ENCODE data around the gene MED12L.
"Not testable (repeated sequence)": the region's sequence is repeated elsewhere in the genome, so short reads cannot be mapped to it uniquely, and the experiment has no call there.

MED12L gene, protein sequence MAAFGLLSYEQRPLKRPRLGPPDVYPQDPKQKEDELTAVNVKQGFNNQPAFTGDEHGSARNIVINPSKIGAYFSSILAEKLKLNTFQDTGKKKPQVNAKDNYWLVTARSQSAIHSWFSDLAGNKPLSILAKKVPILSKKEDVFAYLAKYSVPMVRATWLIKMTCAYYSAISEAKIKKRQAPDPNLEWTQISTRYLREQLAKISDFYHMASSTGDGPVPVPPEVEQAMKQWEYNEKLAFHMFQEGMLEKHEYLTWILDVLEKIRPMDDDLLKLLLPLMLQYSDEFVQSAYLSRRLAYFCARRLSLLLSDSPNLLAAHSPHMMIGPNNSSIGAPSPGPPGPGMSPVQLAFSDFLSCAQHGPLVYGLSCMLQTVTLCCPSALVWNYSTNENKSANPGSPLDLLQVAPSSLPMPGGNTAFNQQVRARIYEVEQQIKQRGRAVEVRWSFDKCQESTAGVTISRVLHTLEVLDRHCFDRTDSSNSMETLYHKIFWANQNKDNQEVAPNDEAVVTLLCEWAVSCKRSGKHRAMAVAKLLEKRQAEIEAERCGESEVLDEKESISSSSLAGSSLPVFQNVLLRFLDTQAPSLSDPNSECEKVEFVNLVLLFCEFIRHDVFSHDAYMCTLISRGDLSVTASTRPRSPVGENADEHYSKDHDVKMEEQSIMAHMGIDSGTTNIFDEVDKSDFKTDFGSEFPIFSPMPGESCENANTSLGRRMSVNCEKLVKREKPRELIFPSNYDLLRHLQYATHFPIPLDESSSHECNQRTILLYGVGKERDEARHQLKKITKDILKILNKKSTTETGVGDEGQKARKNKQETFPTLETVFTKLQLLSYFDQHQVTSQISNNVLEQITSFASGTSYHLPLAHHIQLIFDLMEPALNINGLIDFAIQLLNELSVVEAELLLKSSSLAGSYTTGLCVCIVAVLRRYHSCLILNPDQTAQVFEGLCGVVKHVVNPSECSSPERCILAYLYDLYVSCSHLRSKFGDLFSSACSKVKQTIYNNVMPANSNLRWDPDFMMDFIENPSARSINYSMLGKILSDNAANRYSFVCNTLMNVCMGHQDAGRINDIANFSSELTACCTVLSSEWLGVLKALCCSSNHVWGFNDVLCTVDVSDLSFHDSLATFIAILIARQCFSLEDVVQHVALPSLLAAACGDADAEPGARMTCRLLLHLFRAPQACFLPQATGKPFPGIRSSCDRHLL (N-terminal part only)

DNA sequence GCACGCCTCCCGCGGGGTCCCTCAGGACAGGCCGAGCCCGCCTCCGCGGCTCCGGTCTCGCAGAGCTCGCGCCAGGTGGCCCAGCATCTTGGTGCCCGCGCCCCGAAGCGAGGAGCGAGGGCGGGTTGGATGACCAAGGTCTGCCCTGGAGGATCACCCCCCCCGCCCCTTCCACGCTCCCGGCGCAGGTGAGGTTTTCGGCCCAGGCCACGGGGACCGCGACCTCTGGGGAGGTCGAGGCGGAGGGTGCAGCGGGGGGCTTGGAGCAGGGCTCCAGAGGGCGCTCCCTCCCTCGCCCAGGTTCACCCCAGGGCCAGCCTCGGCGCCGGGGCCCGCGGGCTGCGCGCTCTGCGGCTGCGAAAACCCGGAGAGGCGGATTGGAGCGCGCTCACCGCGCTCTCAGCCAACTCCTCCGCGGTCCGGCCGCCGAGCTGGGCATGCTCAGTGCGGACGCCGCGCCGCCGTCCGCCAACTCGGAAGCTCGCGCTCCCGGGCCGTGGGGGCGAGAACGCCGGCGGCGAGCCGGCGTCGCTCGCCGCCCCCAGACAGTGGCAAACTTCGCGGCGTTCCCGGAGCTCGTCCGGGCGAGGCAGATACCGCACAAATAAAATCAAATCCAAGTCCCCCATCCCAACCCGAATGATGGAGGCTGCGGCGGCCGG, at the start of gene MED12L:
MED12L (plus strand) TSS at position 438 of the 662 bp plus-strand sequence. CDS start 1,263 bp downstream, outside the sequence.
- peak; percentile 77 for DNase-seq

DNA sequence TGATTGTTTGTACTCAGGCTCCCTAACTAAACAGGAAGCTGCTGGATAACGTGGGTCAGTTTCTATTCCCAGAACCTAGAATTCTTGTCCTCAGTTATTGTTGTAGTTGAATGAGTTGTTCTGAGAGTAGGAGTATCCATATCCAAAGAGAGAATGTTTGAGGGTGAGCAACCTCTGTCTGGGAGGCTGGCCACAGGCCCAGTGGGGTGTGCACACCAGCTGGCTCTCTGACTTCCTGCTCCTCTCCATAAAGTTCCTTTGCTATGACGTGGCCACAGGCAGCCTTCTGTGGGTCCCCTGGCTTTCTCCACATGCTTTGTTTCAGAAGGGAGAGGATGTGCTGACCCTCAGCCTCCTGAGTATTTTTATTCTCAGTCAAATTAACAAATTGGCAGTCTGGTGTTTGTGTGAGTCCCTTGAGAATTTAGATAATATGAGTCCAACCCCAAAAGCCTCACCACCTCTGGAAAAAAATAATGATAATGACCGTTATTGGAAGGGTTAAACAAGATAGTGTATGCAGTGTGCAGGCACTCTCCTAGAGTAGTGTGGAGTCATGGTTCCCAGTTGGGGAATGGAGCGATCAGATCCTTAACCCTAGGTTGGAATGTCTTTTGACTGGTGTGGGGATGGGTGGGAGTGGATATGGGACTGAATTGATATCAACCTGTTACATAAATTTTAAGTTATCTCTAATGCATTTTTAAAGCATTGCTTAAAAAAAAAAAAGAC, 47.6 kb upstream of the MED12L start:
- DNase-seq, result no peak

DNA sequence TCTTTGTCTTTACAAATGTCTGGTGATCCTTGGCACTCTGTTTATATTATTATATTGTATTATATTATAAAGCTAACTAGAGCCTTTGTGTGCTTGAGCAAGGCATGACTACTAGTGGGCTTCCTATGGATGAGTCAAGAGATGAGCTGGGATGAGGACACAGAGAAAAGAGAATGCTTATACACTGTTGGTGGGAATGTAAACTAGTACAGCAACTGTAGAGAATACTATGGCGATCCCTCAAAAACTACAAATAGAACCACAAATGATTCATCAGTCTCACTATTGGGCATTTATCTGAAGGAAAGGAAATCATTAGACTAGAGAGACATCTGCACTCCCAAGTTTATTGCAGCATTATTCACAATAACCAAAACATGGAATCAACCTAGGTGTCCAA, 40.8 kb upstream of the MED12L start:
- DNase-seq, result no peak

DNA sequence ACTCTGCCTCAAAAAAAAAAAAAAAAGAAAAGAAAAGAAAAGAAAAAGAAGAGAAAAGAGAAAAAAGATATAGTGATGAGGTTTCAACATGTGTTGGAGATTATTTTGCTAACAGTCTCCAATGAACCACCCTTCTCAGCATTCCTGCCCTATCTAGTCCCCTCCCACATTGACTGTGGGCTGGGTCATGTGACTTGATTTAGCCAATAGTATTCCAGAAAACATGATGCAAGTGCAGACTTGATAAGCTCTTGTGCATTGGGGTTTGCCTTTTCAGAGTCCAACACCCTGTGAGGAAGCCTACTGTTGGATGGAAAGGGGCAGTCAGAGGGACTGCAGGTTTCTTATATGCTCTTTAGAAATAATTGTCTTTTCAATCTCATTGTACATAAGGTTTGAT, 37.8 kb upstream of the MED12L start:
- no peak for DNase-seq

DNA sequence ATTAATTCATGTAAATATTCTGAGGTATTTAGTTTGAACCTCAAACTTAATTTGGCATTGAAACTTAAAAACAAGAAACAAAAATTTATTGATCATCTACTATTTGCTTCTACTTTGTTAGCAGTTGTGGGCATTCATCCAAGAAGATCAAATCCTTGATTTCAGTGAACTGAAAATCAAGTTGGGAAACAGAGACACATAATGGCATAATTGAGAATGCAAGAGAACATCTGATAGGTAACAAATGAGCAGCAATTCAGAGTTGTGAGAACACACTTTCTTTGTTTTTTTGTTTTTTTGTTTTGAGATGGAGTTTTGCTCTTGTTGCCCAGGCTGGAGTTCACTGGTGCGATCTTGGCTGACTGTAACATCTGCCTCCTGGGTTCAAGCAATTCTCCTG, 33.9 kb upstream of the MED12L start:
- no peak for DNase-seq

DNA sequence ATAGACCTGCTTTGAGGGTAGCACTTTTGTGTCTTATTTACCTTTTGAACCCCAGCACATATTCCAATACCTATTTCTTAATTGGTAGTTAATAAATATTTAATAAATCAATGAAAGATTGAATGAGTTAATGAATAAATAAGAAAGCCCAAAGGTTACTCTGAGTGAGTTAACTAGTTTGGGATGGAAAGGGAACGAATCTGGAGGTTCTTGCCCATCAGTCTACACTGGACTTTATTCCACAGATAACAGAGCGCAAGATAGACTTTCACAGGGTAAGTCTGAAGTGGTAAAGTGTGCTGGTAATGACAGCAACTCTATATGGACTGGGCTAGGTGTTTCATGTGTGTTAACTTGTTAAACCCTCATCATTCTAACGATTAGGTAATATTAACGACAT, 33.1 kb upstream of the MED12L start:
- DNase-seq, result no peak

DNA sequence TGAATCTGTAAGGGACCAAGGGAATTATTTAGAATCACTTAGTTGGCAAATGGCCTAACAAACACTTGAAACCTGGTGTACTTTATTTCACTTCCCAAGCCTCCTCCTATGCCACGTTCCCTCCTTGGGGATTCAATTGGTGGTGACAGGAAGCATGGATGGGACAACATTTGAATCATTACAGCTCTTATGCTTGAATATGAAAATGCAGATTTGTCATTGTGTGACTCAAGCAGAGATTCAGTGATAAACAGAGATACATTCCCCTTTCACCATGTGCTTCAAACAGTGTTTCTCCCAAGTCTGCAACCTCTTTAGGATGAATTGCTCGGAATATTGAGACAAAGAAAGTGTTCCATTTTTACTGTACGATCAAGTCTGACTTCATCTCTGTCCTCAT, 32.7 kb upstream of the MED12L start:
- no peak for DNase-seq

DNA sequence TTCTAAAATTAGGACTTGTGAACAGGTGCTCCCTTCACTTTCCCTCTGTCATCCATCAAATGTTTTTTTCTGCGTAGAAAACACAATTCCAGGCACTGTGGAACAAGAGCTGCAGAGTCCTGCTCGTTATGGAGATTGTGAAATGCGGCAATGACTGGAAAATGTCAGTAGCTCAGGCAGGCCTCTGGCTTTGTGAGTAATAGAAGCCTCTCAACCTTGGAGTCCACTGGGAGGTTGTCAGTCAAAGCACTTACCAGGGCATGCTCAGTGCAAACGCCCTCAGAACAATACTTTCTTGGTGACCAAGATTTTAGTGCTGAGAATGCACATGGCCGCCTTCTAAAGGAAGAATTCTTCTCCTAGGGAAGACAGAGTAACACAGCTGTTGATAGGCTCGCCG, 26.7 kb upstream of the MED12L start:
- DNase-seq, result no peak

DNA sequence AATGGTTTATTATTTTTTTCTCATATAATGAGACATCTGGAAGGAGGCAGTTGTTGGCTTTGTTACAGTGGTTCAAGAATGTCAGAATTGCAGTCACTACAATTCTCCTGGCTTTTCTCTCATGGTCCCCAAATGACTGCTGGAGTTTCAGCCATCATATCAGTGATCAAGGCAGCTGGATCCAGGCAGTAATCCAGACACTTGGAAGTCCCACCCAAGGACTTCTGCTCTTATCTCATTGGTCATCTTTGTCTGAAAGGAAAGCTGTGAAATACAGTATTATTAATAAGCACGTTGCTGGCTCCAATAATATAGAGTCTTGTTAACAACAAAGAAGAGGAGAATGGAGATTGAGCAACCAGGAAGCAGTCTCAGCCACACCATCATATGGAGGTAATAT, 22.9 kb upstream of the MED12L start:
- DNase-seq, result no peak

DNA sequence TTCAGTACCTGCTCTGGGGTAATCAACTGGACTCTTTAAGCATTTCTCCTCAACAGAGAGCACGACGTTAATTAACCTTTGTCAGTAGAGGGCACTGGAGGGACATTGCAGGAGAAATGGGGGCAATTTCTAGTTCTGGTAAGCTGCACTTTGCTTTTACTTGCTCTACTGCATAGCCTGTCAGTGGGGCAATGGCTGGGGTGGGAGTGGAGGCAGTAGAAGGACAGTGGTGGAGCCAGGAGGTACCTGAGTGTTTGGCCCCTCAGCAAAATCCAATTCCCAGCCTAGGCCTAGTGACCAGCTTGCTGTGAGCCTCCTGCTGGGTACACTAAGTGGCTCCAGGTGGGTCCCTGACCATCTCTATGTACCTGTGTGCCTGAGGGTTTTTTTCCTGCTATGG, 18.3 kb upstream of the MED12L start:
- no peak for DNase-seq

DNA sequence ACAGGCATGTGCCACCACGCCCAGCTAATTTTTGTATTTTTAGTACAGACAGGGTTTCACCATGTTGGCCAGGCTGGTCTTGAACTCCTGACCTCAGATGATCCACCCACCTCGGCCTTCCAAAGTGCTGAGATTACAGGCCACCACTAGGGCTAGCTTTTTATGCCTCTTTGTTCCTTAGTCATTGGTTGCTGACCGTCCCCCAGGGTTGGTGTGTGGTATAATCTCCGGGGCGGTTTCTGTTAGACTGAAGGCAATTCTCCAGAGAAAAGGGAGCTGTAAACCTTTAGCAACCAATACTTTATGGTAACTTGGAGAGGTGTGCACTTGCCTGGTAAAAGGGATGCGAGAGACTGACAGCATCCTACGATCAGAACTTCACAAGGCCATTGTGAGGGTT, 12.6 kb upstream of the MED12L start:
- DNase-seq, result not testable (repeated sequence)

DNA sequence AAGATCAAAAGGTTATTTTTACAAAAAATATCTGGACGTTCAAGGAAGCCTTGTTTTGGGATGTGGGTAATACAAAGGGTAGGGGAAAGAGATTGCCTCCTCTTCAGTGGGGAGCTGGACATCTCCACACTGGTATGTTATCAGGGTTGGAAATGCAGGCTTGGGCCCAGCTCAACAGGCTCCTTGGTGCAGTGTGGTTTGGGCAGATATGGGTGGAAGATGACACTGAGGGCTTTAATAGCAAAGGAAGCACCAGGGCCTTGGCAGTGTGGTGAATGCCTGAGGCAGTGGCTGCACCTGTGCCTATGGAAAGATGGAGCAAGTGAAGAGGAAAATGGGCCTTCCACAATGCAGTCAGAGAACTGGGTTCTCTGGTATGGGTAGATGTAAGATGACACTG, 11.2 kb upstream of the MED12L start:
- no peak for DNase-seq

DNA sequence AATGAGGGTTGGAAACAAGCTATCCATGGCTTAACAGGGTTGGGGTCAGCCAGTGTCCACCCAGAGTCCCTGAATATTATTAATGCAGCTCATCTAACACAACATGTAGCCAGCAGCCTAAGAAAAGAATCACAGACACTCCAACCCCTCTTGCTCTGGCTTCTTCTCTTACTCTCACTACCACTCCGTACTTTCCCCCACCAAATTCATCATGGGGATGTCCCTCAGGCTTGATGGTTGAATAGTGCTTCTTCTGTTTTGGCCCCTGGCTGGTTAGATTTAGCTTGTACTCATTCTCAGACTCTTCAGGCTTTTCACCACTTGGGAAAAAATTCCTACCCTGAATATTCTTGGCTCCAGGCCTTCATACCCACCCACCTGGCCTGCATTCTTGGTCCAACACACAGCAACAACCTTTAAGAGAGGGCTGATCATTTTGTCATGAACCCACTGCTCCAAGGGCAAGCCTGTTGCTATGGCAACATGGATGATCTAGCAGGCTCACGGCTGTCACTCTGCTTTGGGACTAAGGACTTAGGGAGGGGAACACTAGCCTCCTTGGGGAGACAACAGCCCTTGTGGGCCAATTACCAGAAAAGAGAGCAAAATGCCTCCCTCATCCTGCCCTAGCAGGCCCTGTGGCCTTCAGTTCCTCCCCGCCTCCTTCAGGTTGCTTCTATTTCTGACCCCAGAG, 9.4 kb upstream of the MED12L start:
- DNase-seq, result no peak

DNA sequence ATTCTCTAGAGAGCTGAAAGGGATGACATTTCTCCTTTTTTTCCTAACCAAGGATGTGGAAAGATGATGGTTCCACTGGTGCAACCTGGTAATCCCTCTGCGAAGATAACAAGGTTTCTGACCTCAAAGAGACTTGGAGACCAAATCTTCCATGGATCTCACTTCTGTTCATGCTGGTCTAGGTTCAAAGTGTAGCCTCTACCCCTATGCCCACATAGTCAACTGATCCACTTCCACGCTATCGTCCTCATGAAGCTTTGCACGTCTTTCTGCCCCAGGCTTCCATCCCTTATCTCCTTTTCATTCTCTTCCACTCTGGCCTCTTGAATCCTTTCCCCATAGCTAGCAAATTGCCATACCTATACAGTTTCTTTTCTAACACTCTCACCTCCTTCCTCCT, 8.8 kb upstream of the MED12L start:
- no peak for DNase-seq

DNA sequence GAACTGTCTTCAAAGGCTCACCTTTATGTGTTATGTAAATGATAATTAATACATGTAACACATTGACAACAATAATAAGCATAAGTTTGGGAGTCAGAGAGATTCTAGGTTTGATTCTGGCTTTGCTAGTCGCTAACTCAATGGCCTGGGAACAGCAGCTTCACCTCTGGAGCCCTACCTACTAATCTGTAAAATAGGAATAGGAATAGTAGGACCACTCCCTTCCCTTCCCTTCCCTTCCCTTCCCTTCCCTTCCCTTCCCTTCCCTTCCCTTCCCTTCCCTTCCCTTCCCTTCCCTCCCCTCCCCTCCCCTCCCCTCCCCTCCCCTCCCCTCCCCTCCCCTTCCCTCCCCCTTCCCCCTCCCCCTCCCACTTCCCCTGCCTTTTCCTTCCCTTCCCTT, 4.4 kb upstream of the MED12L start:
- not testable (repeated sequence) for DNase-seq

DNA sequence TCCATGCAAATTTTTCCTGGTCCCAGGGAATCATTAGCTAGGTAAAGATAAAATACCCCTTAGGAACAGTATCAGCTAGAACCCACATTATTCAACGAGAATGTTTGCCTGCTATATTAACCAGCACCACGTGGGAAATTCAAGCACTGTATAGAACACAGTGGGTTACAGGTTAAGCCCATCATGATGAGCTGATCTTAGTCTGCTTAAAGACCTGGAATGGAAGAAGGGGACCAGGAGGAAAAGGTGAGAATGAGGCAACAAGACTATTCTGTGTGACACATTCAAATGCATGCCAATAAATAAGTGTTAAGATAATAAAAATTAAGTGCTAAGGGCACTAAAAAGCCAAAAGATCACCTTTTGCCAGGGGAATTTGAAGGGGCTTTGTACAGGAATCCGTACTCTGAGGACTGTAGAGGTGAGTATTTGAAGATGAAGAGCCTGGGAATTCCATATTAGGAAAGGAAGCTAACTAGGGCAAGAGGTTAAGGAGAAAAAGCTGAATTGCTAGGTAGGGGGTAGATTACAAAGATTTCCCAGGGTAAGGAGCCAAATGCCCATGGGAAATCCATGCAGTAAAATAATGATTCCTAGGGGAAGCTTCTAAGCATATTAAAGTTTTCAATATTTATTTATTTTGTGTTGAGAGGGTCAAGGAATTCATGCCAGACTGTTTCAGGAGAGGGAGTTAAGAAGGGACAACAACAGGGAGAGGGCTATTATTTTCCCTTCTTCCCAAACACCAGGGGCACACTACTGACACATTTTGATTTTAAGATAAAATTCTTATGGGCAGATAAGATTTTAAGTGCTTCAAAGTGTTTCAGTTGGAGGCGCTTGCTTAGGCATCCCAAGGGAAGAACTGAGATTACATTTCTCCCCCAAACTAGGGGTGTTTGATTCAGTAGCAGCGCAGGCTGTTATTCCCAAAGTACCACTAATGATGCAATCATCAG, 2.3 kb upstream of the MED12L start:
- no peak for DNase-seq

DNA sequence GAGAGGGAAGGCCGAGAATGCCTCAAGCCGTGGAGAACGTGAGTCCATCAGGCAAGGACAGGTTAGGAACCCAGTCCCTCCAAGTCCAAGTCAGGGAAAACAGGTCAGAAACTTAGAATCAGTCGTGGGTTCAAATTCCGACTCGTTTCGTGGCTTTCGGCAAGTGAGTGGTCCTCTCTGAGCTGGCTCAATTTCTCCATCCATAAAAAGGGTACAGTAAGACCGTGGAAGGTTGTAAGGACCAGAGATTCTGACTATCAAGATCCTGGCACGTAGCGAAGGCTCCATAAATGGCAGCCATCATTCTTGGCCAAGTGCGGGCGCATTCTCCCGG, 604 bp upstream of the MED12L start:
- DNase-seq, result no peak

DNA sequence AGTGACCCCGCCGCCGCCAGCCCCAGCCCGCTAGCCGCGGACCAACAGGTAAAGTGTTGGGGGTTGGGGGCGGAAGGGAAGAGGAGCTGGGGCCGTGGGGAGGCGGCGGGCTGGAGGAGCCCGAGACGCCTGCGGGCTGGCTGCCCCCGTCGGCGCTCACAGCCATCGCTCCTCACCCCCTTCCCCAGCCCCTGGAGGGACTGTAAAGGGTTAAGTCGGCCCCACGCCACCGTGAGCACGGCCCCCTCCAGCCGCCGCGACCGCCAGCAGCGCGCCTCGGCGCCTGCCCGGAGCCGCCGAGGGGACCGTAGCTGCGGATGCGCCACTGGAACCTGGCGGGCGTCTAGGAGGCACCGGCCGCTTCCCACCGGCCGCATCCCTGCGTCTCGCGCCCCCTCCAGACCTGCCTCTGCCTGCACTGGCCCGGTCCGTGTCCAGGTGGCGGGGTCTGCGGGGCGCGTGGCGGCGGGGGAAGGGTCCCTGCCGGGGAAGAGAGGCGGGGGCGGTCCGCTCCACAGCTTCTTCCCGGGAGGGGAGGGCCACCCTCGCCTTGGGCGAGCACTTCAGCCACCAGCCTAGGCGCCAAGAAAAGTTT, 522 bp downstream of the MED12L start:
- DNase-seq, result peak; percentile 43

DNA sequence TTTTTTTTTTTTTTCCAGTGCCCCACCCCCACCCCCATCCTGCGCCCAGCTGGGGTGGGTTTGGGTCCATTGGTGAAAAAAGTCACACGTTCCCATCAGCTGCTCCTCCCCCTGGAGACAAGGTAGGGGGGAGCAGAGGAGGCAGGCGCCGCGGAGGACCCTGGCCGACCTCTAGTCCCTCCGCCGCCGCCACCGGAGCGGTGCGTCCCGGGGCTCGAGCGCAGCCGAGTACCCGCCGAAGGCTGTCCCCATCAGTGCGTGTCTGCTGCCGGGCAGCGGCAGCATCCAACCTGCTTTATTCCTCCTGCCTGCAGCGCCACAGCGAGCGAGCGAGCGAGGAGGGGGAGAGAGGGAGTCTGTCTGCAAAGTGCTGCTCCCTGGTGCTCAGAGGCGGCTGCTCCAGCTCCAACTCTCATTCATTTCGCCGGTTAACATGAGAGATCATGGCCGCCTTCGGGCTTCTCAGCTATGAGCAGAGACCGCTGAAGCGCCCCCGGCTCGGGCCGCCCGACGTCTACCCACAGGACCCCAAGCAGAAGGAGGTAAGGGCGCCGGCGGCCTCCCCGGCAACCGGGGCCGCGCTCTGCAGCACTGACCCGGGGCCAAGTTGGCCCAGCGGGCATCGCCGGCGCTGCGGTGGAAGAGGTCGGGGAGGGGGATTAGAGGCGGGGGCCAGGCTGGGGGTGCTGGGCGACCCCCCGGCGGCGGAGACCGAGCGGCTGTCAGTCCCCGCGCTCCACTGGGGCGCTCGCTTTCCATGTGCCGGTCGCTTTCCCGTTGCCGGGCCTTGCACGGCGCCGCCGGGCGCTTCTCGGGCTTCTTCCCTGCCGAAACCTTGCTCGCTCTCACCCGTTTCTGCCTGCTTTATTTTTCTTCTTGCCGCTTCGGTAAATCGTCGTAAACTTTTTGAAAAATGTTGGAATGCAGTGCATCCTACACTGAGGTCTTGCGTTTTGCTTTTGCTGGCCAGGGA, 1.3 kb downstream of the MED12L start:
- peak; percentile 75 for DNase-seq

All from stimulated activated CD8-positive, alpha-beta memory T cell treated with anti-CD3 and anti-CD28 coated beads, Interleukin-4, amount 100 ng/mL, for 48 hours (primary cell).